HEK293T (cell line): ENCODE results near the gene SAYSD1.

ENCODE experiments used
- BHLHE40 ChIP-seq: fragments of 450-650 bp; IDR thresholded peaks from 2 replicates; pipeline ENCODE4 v1.6.1; 2016; ENCODE audit warnings: mild to moderate bottlenecking, moderate library complexity, borderline replicate concordance
- ELF4 ChIP-seq: fragments of 450-650 bp; IDR thresholded peaks from 2 replicates; pipeline ENCODE4 v1.6.1; 2017; ENCODE audit warnings: antibody characterized with exemption
- FOXK2 ChIP-seq: fragments of 450-650 bp; IDR thresholded peaks from 2 replicates; pipeline ENCODE4 v1.6.1; 2016; ENCODE audit warnings: mild to moderate bottlenecking
- L3MBTL2 ChIP-seq: fragments of 450-650 bp; conservative IDR thresholded peaks from 2 replicates; pipeline ENCODE4 v1.6.1; 2016; ENCODE audit warnings: mild to moderate bottlenecking
- TARDBP ChIP-seq: fragments of 450-650 bp; IDR thresholded peaks from 2 replicates; pipeline ENCODE4 v1.6.1; 2016

DNA sequence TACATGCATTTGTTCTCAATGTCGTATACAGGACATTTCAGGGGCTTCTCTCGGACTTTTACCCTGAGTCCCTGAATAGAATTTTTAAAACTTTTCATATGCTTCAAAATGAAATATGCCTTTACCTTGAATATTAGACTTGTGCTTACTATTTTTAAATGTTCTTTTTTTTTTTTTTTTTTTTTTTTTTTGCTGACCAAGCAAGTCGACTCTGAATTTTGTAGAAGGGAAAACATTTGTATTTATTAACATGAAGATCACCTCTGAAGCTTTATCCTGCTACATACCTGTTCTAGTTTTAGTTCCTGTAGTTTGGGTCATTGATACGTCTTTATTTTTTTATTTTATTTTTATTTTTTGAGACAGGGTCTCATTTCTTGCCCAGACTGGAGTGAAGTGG lies 39.7 kb upstream of the SAYSD1 start:
- no peak for TF ChIP-seq TARDBP
- TF ChIP-seq L3MBTL2 = no peak
- no peak for TF ChIP-seq ELF4
- no peak for TF ChIP-seq FOXK2
- no peak for TF ChIP-seq BHLHE40
